IPS DF 6.9 (cell line): ENCODE data around the gene SLC10A6.
"Not testable (repeated sequence)": the region's sequence is repeated elsewhere in the genome, so short reads cannot be mapped to it uniquely, and the experiment has no call there.

Experiments
- DNase-seq: peaks from one replicate; pipeline ENCODE4 v3.0.0-alpha.2; 2013; ENCODE audit warnings: low read depth, low spot score
- H3K27ac ChIP-seq: one replicate; pipeline ENCODE4 v1.5.1; 2013; ENCODE audit warnings: low read length, control low read depth
- H3K27me3 ChIP-seq: 2 replicates; pipeline ENCODE4 v1.6.1; 2013; ENCODE audit warnings: mild to moderate bottlenecking, low read length; ENCODE audit not compliant: control insufficient read depth, insufficient read depth
- H3K36me3 ChIP-seq: 2 replicates; pipeline ENCODE4 v1.6.1; 2013; ENCODE audit warnings: low read length; ENCODE audit not compliant: control insufficient read depth, insufficient read depth
- H3K4me1 ChIP-seq: 2 replicates; pipeline ENCODE4 v1.6.1; 2013; ENCODE audit warnings: low read length; ENCODE audit not compliant: control insufficient read depth, insufficient read depth
- H3K4me3 ChIP-seq: 2 replicates; pipeline ENCODE4 v1.5.1; 2013; ENCODE audit warnings: mild to moderate bottlenecking, low read length
- H3K9me3 ChIP-seq: 2 replicates; pipeline ENCODE4 v1.6.1; 2013; ENCODE audit warnings: low read length, inconsistent platforms; ENCODE audit not compliant: control insufficient read depth, insufficient read depth
- WGBS: extraction: QIAGEN DNeasy Blood & Tissue Kit; methylation state at CpG from one replicate; pipeline ENCODE4 v1.1.7; 2013; ENCODE audit warnings: mixed read lengths, missing lambda C conversion rate; ENCODE audit not compliant: insufficient read length, insufficient coverage; 5-methylcytosine and 5-hydroxymethylcytosine counted together

SLC10A6 gene

GRCh38 chr4:86879641-86880040 is 30.5 kb upstream of the SLC10A6 start:
- Histone ChIP-seq H3K9me3 (no peaks in the 10 kb centered on the region), H3K4me1 (no peaks in the 10 kb centered on the region), H3K36me3 (no peaks in the 10 kb centered on the region), H3K4me3 (no peak overlapping the region), H3K27me3 (no peaks in the 10 kb centered on the region), H3K27ac (no peak overlapping the region)
- WGBS, result no CpG with 5 or more reads among the region's 1 CpG
- no peak for DNase-seq

- Histone ChIP-seq H3K4me1 (no peaks in the 10 kb centered on the region), H3K9me3 (no peaks in the 10 kb centered on the region)
- no CpG with 5 or more reads among the region's 2 CpGs for WGBS
Measured at GRCh38 chr4:86878640-86879039, 29.5 kb upstream of the SLC10A6 start.

GRCh38 chr4:86876894-86877685 is 27.9 kb upstream of the SLC10A6 start:
- no CpG with 5 or more reads among the region's 4 CpGs for whole genome bisulfite sequencing
- no peak for DNase-seq
- Histone ChIP-seq H3K4me3 (no peak overlapping the region), H3K36me3 (no peaks in the 10 kb centered on the region), H3K4me1 (no peaks in the 10 kb centered on the region), H3K27me3 (no peaks in the 10 kb centered on the region), H3K27ac (no peak overlapping the region), H3K9me3 (no peaks in the 10 kb centered on the region)

More at GRCh38 chr4:86878640-86879039, 29.5 kb upstream of the SLC10A6 start:
- Histone ChIP-seq H3K4me3 (no peak overlapping the region), H3K36me3 (no peaks in the 10 kb centered on the region), H3K27ac (no peak overlapping the region), H3K27me3 (no peaks in the 10 kb centered on the region)
- no peak for DNase-seq

GRCh38 chr4:86875436-86875835 is 26.3 kb upstream of the SLC10A6 start:
- not testable (repeated sequence) for H3K36me3 ChIP-seq, H3K9me3 ChIP-seq, H3K4me3 ChIP-seq, DNase-seq, H3K27ac ChIP-seq, H3K4me1 ChIP-seq, H3K27me3 ChIP-seq
- no CpG with 5 or more reads among the region's 4 CpGs for WGBS

GRCh38 chr4:86872135-86872534 is 23.0 kb upstream of the SLC10A6 start:
- Histone ChIP-seq H3K4me1 (no peaks in the 10 kb centered on the region), H3K9me3 (no peaks in the 10 kb centered on the region), H3K27me3 (no peaks in the 10 kb centered on the region), H3K4me3 (no peak overlapping the region), H3K27ac (no peak overlapping the region), H3K36me3 (no peaks in the 10 kb centered on the region)
- no CpG with 5 or more reads among the region's 4 CpGs for WGBS
- no peak for DNase-seq

GRCh38 chr4:86870442-86871069 is 21.4 kb upstream of the SLC10A6 start:
- WGBS, result no CpG with 5 or more reads among the region's 9 CpGs
- Histone ChIP-seq H3K9me3 (no peaks in the 10 kb centered on the region), H3K27me3 (no peaks in the 10 kb centered on the region), H3K4me1 (no peaks in the 10 kb centered on the region), H3K36me3 (no peaks in the 10 kb centered on the region), H3K4me3 (no peak overlapping the region), H3K27ac (no peak overlapping the region)
- no peak for DNase-seq

- no peak overlapping the region for H3K4me3 ChIP-seq
- H3K27me3 ChIP-seq, result peaks cover 4% of the 10 kb centered on the region
- no peaks in the 10 kb centered on the region for H3K36me3 ChIP-seq
- no CpG with 5 or more reads among the region's 8 CpGs for WGBS
- no peak overlapping the region for H3K27ac ChIP-seq
- H3K9me3 ChIP-seq, result no peaks in the 10 kb centered on the region
- no peak for DNase-seq
- H3K4me1 ChIP-seq, result 0 out of 2 replicates have a peak, but pooled peaks cover 2% of the 10 kb centered on the region
Measured at GRCh38 chr4:86857341-86858052, 8.3 kb upstream of the SLC10A6 start.

GRCh38 chr4:86856896-86857295 is 7.7 kb upstream of the SLC10A6 start:
- DNase-seq, result no peak
- Histone ChIP-seq H3K36me3 (no peaks in the 10 kb centered on the region), H3K9me3 (no peaks in the 10 kb centered on the region), H3K4me3 (no peak overlapping the region), H3K4me1 (0 out of 2 replicates have a peak, but pooled peaks cover 2% of the 10 kb centered on the region), H3K27ac (no peak overlapping the region), H3K27me3 (peaks cover 4% of the 10 kb centered on the region)
- no CpG with 5 or more reads among the region's 1 CpG for WGBS

GRCh38 chr4:86855572-86855971 is 6.4 kb upstream of the SLC10A6 start:
- no peaks in the 10 kb centered on the region for H3K36me3 ChIP-seq
- DNase-seq, result no peak
- H3K9me3 ChIP-seq, result no peaks in the 10 kb centered on the region
- H3K27ac ChIP-seq, result no peak overlapping the region
- peaks cover 4% of the 10 kb centered on the region for H3K27me3 ChIP-seq
- WGBS, result no CpG with 5 or more reads among the region's 2 CpGs
- no peak overlapping the region for H3K4me3 ChIP-seq
- H3K4me1 ChIP-seq, result 0 out of 2 replicates have a peak, but pooled peaks cover 2% of the 10 kb centered on the region

GRCh38 chr4:86853209-86853608 is 4.0 kb upstream of the SLC10A6 start:
- H3K4me1 ChIP-seq, result 0 out of 2 replicates have a peak, but pooled peaks cover 2% of the 10 kb centered on the region
- no peak overlapping the region for H3K4me3 ChIP-seq
- no peaks in the 10 kb centered on the region for H3K9me3 ChIP-seq
- WGBS, result no CpG with 5 or more reads among the region's 5 CpGs
- peaks cover 2% of the 10 kb centered on the region for H3K27me3 ChIP-seq
- H3K27ac ChIP-seq, result no peak overlapping the region
- DNase-seq, result no peak
- no peaks in the 10 kb centered on the region for H3K36me3 ChIP-seq
